Lung (tissue), 12 donors: ENCODE data around the gene PRKCH. TPM values are rescaled to one million over a fixed set of nuclear protein-coding genes. Genes with fewer than 3 reads are reported as not detected.

Experiments
- ATAC-seq: fragments of 200-7000 bp; cut with Tn5 transposase; one replicate; pipeline ENCODE4 v1.9.1; 2020; ENCODE audit warnings: moderate number of reproducible peaks; ENCODE audit not compliant: insufficient read depth, low FRiP score
- DNase-seq, 3 donors: peaks; one replicate each; pipeline ENCODE4 v3.0.0-alpha.2; 2013 to 2017
- H3K27ac ChIP-seq, 2 donors: one replicate each; pipeline ENCODE4 v1.5.1; 2013; ENCODE audit warnings: mild to moderate bottlenecking in 2 of 2, moderate library complexity in 2 of 2, control low read depth in 1 of 2, inconsistent platforms in 1 of 2, low read depth in 1 of 2, low read length in 1 of 2
- H3K27me3 ChIP-seq, 3 donors: one replicate each; pipeline ENCODE4 v1.5.1; 2013; ENCODE audit warnings: low read length in 2 of 3; ENCODE audit not compliant: control insufficient read depth in 3 of 3, insufficient read depth in 3 of 3
- H3K36me3 ChIP-seq, 4 donors: one replicate each; pipeline ENCODE4 v1.5.1; 2013; ENCODE audit warnings: low read length in 4 of 4, mild to moderate bottlenecking in 1 of 4, moderate library complexity in 1 of 4; ENCODE audit not compliant: control insufficient read depth in 4 of 4, insufficient read depth in 4 of 4
- H3K4me1 ChIP-seq, 5 donors: one replicate each; pipeline ENCODE4 v1.5.1; 2013; ENCODE audit warnings: low read length in 5 of 5, mild to moderate bottlenecking in 2 of 5, moderate library complexity in 1 of 5; ENCODE audit not compliant: control insufficient read depth in 5 of 5, insufficient read depth in 5 of 5
- H3K4me3 ChIP-seq: one replicate; pipeline ENCODE4 v1.5.1; 2013; ENCODE audit warnings: mild to moderate bottlenecking, control low read depth, moderate library complexity
- H3K9ac ChIP-seq, 2 donors: one replicate each; pipeline ENCODE4 v1.5.1; 2013; ENCODE audit warnings: low read length in 2 of 2, control low read depth in 1 of 2; ENCODE audit not compliant: insufficient read depth in 1 of 2
- H3K9me3 ChIP-seq, 4 donors: one replicate each; pipeline ENCODE4 v1.5.1; 2013; ENCODE audit warnings: low read length in 3 of 4, mild to moderate bottlenecking in 1 of 4, moderate library complexity in 1 of 4; ENCODE audit not compliant: control insufficient read depth in 4 of 4, insufficient read depth in 3 of 4
- CTCF ChIP-seq: IDR thresholded peaks from 2 replicates; pipeline ENCODE4 v1.5.1; 2012; ENCODE audit warnings: mild to moderate bottlenecking; ENCODE audit errors: control extremely low read depth, extremely low read depth
- WGBS, 2 donors: extraction: QIAGEN DNeasy Blood & Tissue Kit; methylation state at CpG; one replicate each; pipeline ENCODE4 v1.1.7; 2013; 5-methylcytosine and 5-hydroxymethylcytosine counted together
- polyA plus RNA-seq, 2 donors: library from polyadenylated mRNA; stranded (reverse); fragments of 200-250 nt; gene quantifications; one replicate each; pipeline ENCODE4 v1.2.1, GENCODE V29; 2013
- total RNA-seq, 2 donors: library from RNA; depleted of rRNA in 1 of 2; stranded (reverse); fragments of >200 nt in 1 of 2; gene quantifications; one replicate each; pipeline ENCODE4 v1.2.1, GENCODE V29; 2014 to 2021
- donor health status: control.
- donor health status: control.
- donor health status: Bipolar disorder and iron deficiency.
- donor health status: healthy.
- donor health status: DM: yes; HTN: yes; CAD: no.

The PRKCH gene
- total and polyA plus RNA-seq, 4 donors = 12.9 to 126 (median 51.4) TPM

- WGBS, 2 donors = 88 to 93% methylated on average over 3 of the region's 3 CpGs
- ATAC-seq = no peak
- no peak for TF ChIP-seq CTCF
These were observed 272.0 kb downstream of the PRKCH start for GRCh38 chr14:61593330-61593729.

DNA sequence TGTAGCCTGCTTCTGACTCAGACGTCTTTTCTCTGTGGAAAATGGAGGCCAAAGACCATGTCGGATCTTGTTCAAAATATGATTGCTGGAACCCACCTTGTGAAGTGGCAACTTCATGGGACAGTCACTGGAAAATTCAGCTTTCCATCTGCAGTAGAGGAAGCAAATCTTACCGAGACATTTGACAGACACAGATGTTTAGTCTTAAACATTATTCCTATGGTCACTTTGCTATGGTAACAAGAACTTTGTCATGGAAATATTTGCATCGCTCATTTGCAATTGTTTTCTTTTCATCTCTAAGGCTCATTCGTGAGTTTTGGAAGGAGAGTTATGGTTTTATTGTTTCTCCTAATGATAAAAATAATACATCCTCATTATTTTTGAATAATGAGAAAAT, 275.6 kb downstream of the PRKCH start:
- Histone ChIP-seq H3K4me1 (peaks cover 0 to 4% (median 4%) of the 10 kb centered on the region in 5 donors), H3K27ac (no peak overlapping the region), H3K9me3 (no peaks in the 10 kb centered on the region), H3K36me3 (no peaks in the 10 kb centered on the region), H3K9ac (no peak overlapping the region), H3K4me3 (no peak overlapping the region), H3K27me3 (no peaks in the 10 kb centered on the region)
- ATAC-seq (no peak), DNase-seq (peak in 2 of 3 donors; percentile 33 to 34)
- 62 to 65% methylated on average over 5 of the region's 5 CpGs for WGBS, 2 donors
- no peak for TF ChIP-seq CTCF

More at GRCh38 chr14:61593330-61593729, 272.0 kb downstream of the PRKCH start:
- peaks cover 0 to 7% (median 0%) of the 10 kb centered on the region in 5 donors for H3K4me1 ChIP-seq
- H3K27ac ChIP-seq = no peak overlapping the region
- no peak overlapping the region for H3K4me3 ChIP-seq
- H3K9ac ChIP-seq = no peak overlapping the region
- H3K27me3 ChIP-seq = no peaks in the 10 kb centered on the region
- H3K36me3 ChIP-seq = no peaks in the 10 kb centered on the region
- H3K9me3 ChIP-seq = peaks cover 0 to 2% (median 0%) of the 10 kb centered on the region in 4 donors
- no peak for DNase-seq

- H3K36me3 ChIP-seq = no peaks in the 10 kb centered on the region
- H3K9ac ChIP-seq = peak overlapping the region in 1 of 2 donors; percentile 55
- no peak for TF ChIP-seq CTCF
- H3K27me3 ChIP-seq = no peaks in the 10 kb centered on the region
- WGBS, 2 donors = 12 to 14% methylated on average over 1 of the region's 1 CpG
- H3K4me1 ChIP-seq = peaks cover 0 to 11% (median 4%) of the 10 kb centered on the region in 5 donors
- DNase-seq (peak in 1 of 3 donors; percentile 32), ATAC-seq (no peak)
- no peaks in the 10 kb centered on the region for H3K9me3 ChIP-seq
- H3K27ac ChIP-seq = peak overlapping the region; percentile 67 to 72
- no peak overlapping the region for H3K4me3 ChIP-seq
These were observed 277.6 kb downstream of the PRKCH start for GRCh38 chr14:61598980-61599379.

- no peak for TF ChIP-seq CTCF
- peaks cover 0 to 11% (median 4%) of the 10 kb centered on the region in 5 donors for H3K4me1 ChIP-seq
- no peak overlapping the region for H3K27ac ChIP-seq
- no peaks in the 10 kb centered on the region for H3K27me3 ChIP-seq
- DNase-seq = no peak
- 73 to 92% methylated on average over 1 of the region's 1 CpG for WGBS, 2 donors
- no peaks in the 10 kb centered on the region for H3K9me3 ChIP-seq
- no peak overlapping the region for H3K4me3 ChIP-seq
- ATAC-seq = no peak
- H3K9ac ChIP-seq = no peak overlapping the region
- no peaks in the 10 kb centered on the region for H3K36me3 ChIP-seq
These were observed 278.6 kb downstream of the PRKCH start for GRCh38 chr14:61599942-61600341.
